GM19193 (cell line): ENCODE data around the gene MYO15A.

Experiments
- POLR2A ChIP-seq: IDR thresholded peaks from 4 replicates; pipeline ENCODE4 v1.6.1; 2011; ENCODE audit not compliant: insufficient read depth, insufficient read length; ENCODE audit errors: extremely low read depth

The MYO15A gene

GRCh38 chr17:18194394-18194793 is 85.8 kb downstream of the MYO15A start:
- no peak for TF ChIP-seq POLR2A

GRCh38 chr17:18194804-18195203 is 86.2 kb downstream of the MYO15A start:
- TF ChIP-seq POLR2A, result no peak

- no peak for TF ChIP-seq POLR2A
Measured at GRCh38 chr17:18195246-18195645, 86.7 kb downstream of the MYO15A start.

GRCh38 chr17:18197535-18198194 is 89.1 kb downstream of the MYO15A start:
- no peak for TF ChIP-seq POLR2A

GRCh38 chr17:18198530-18198929 is 90.0 kb downstream of the MYO15A start:
- TF ChIP-seq POLR2A, result no peak

GRCh38 chr17:18201108-18201507 is 92.6 kb downstream of the MYO15A start:
- TF ChIP-seq POLR2A, result no peak

GRCh38 chr17:18203308-18203707 is 94.8 kb downstream of the MYO15A start:
- TF ChIP-seq POLR2A, result no peak

GRCh38 chr17:18205861-18206260 is 97.3 kb downstream of the MYO15A start:
- no peak for TF ChIP-seq POLR2A

GRCh38 chr17:18206962-18207361 is 98.4 kb downstream of the MYO15A start:
- no peak for TF ChIP-seq POLR2A

GRCh38 chr17:18208092-18208491 is 99.5 kb downstream of the MYO15A start:
- no peak for TF ChIP-seq POLR2A

- no peak for TF ChIP-seq POLR2A
Measured at GRCh38 chr17:18213666-18214270, 105.2 kb downstream of the MYO15A start.

- TF ChIP-seq POLR2A, result no peak
Measured at GRCh38 chr17:18217412-18218015, 109.0 kb downstream of the MYO15A start.

GRCh38 chr17:18218756-18219415 is 110.3 kb downstream of the MYO15A start:
- no peak for TF ChIP-seq POLR2A

- TF ChIP-seq POLR2A, result no peak
Measured at GRCh38 chr17:18224053-18224386, 115.5 kb downstream of the MYO15A start.

- TF ChIP-seq POLR2A, result no peak
Measured at GRCh38 chr17:18224387-18225120, 116.0 kb downstream of the MYO15A start.
